ENCODE measurements around the gene DYNC2I2. TPM values are rescaled to one million over a fixed set of nuclear protein-coding genes. Genes with fewer than 3 reads are reported as not detected.
"Not testable (repeated sequence)": the region's sequence is repeated elsewhere in the genome, so short reads cannot be mapped to it uniquely, and the experiment has no call there.

DYNC2I2 gene
- total and polyA plus RNA-seq, 4 donors, result 23.0 to 65.3 (median 63.0) TPM

DNA sequence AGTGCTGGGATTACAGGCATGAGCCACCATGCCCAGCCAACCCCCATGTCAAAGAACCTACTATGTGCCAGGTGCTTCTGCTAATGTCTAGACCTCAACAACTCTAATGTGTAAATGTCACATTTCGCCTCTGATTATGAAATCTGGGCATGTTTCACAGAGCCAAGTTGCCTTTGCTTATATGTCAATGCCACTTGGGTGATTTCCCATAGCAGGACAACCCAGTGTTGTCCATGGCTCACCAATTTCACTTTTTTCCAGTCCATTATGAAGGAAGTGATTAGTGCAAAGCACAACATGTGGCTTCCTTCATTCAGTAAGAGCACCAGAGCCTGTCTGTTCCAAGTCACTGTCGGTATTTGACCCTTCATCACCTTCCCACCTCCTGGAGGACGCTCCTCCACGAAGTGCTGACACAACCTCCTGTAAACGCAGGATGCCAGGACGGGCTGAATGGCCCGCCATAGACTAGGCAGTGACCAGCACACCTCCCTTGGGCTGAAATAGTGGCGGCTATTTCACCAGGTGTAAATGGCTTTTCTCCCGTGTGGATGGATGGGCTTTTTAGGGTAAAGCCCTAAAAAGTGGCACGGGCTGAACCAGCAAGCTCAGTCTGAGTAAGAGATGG is 44.7 kb upstream of the DYNC2I2 start:
- no peak overlapping the region for H3K4me3 ChIP-seq (ENCODE audit: low read depth, low read length)
- 80% methylated on average over 10 of the region's 10 CpGs for WGBS (ENCODE audit: insufficient coverage)
- no peak overlapping the region for H3K27ac ChIP-seq (ENCODE audit: low read depth, low read length)
- peaks cover 18% of the 10 kb centered on the region for H3K4me1 ChIP-seq (ENCODE audit: control insufficient read depth, insufficient read depth, low read length)
- DNase-seq (ENCODE audit: low read depth in 4 of 6, low spot score in 6 of 6), result no peak
- H3K9me3 ChIP-seq (ENCODE audit: control insufficient read depth, insufficient read depth, low read length), result no peaks in the 10 kb centered on the region
- H3K27me3 ChIP-seq (ENCODE audit: control insufficient read depth, insufficient read depth, low read length), result no peaks in the 10 kb centered on the region
- H3K36me3 ChIP-seq (ENCODE audit: control insufficient read depth, insufficient read depth, low read length), result peaks cover 13% of the 10 kb centered on the region

- WGBS (ENCODE audit: insufficient coverage), result 97% methylated on average over 7 of the region's 30 CpGs
- H3K27me3 ChIP-seq (ENCODE audit: control insufficient read depth, insufficient read depth, low read length); H3K9me3 ChIP-seq (ENCODE audit: control insufficient read depth, insufficient read depth, low read length); H3K36me3 ChIP-seq (ENCODE audit: control insufficient read depth, insufficient read depth, low read length); DNase-seq (ENCODE audit: low read depth in 4 of 6, low spot score in 6 of 6); H3K27ac ChIP-seq (ENCODE audit: low read depth, low read length); H3K4me3 ChIP-seq (ENCODE audit: low read depth, low read length): not testable (repeated sequence)
- peaks cover 18% of the 10 kb centered on the region for H3K4me1 ChIP-seq (ENCODE audit: control insufficient read depth, insufficient read depth, low read length)
Observed at GRCh38 chr9:128699096-128699795, 42.6 kb upstream of the DYNC2I2 start.

DNA sequence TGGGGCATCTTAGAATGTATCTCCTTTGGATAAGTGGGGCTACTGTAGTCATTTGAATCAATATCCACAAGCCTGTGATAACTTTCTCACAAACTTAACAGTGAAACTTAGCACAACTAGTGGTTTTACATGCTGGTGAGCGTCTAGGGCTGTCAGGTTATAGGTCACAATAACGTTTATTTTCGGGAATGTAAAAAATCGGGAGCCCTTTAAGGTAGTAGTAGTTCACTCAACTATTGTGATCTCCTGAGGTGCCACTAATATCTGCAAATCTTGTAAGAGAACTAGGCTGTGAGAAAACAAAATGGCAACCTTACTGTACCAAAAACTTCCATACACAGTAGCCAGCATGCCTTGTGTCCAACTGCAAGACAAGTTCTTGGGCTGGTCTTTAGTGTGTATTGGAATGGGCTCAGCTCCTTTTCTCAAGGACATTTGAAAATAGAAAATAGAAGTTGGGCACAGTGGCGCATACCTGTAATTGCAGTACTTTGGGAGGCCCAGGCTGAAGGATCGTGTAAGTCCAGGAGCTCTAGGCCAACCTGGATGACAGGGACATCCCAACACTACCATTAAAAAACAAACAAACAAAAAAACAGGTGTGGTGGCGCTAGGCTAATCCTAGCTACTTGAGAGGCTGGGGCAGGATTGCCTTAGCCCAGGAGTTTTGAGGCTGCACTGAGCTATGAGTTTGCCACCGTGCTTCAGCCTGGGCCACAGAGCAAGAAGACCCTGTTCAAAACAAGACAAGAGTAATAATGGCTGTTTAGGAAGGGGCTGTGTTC is 40.5 kb upstream of the DYNC2I2 start:
- no peak overlapping the region for H3K27ac ChIP-seq (ENCODE audit: low read depth, low read length)
- WGBS (ENCODE audit: insufficient coverage), result 40% methylated on average over 2 of the region's 8 CpGs
- no peak for DNase-seq (ENCODE audit: low read depth in 4 of 6, low spot score in 6 of 6)

GRCh38 chr9:128694344-128694743 is 37.7 kb upstream of the DYNC2I2 start:
- Histone ChIP-seq H3K4me3 (ENCODE audit: low read depth, low read length) (no peak overlapping the region), H3K36me3 (ENCODE audit: control insufficient read depth, insufficient read depth, low read length) (peaks cover 21% of the 10 kb centered on the region), H3K9me3 (ENCODE audit: control insufficient read depth, insufficient read depth, low read length) (no peaks in the 10 kb centered on the region), H3K27me3 (ENCODE audit: control insufficient read depth, insufficient read depth, low read length) (no peaks in the 10 kb centered on the region), H3K27ac (ENCODE audit: low read depth, low read length) (no peak overlapping the region), H3K4me1 (ENCODE audit: control insufficient read depth, insufficient read depth, low read length) (peaks cover 4% of the 10 kb centered on the region)
- no peak for DNase-seq (ENCODE audit: low read depth in 4 of 6, low spot score in 6 of 6)
- WGBS (ENCODE audit: insufficient coverage), result 100% methylated on average over 1 of the region's 6 CpGs

More for the DNA sequence above, 40.5 kb upstream of the DYNC2I2 start:
- H3K36me3 ChIP-seq (ENCODE audit: control insufficient read depth, insufficient read depth, low read length), result peaks cover 17% of the 10 kb centered on the region
- H3K4me1 ChIP-seq (ENCODE audit: control insufficient read depth, insufficient read depth, low read length), result peaks cover 3% of the 10 kb centered on the region
- no peak overlapping the region for H3K4me3 ChIP-seq (ENCODE audit: low read depth, low read length)
- no peaks in the 10 kb centered on the region for H3K9me3 ChIP-seq (ENCODE audit: control insufficient read depth, insufficient read depth, low read length)
- H3K27me3 ChIP-seq (ENCODE audit: control insufficient read depth, insufficient read depth, low read length), result no peaks in the 10 kb centered on the region

DNA sequence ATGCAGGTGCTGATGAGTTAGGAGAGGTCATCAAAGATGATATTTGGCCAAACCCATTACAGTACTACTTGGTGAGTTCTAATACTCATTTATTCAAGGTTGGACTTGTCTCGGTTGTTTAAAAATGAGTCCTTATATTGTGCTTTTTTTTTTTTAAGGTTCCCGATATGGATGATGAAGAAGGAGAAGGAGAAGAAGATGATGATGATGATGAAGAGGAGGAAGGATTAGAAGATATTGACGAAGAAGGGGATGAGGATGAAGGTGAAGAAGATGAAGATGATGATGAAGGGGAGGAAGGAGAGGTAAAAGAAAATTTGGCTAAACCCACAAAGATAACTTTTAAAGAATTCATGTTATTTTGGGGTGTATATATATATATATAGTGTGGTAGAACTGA is 37.1 kb upstream of the DYNC2I2 start:
- 90% methylated on average over 2 of the region's 3 CpGs for WGBS (ENCODE audit: insufficient coverage)
- H3K27me3 ChIP-seq (ENCODE audit: control insufficient read depth, insufficient read depth, low read length); H3K9me3 ChIP-seq (ENCODE audit: control insufficient read depth, insufficient read depth, low read length); H3K27ac ChIP-seq (ENCODE audit: low read depth, low read length); H3K4me1 ChIP-seq (ENCODE audit: control insufficient read depth, insufficient read depth, low read length); H3K4me3 ChIP-seq (ENCODE audit: low read depth, low read length); DNase-seq (ENCODE audit: low read depth in 4 of 6, low spot score in 6 of 6): not testable (repeated sequence)
- H3K36me3 ChIP-seq (ENCODE audit: control insufficient read depth, insufficient read depth, low read length), result peaks cover 21% of the 10 kb centered on the region

DNA sequence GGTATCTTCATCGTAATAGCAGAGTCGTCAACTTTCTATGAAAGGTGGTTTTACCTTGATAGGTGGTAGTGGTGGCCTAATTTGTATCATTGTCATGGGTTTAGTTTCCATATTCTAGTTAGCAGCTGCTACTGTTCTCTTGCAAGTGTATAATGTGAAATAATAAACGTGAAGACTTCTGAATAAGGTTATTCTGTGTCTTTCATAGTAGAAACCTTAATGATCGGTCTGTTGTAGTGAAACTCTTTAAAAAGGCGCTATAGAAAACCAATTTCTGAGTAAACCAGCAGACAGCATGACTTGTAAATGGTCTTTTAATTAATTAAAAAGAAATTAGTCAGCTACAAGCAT is 34.0 kb upstream of the DYNC2I2 start:
- peak overlapping the region; percentile 83 for H3K4me3 ChIP-seq (ENCODE audit: low read depth, low read length)
- 7% methylated on average over 2 of the region's 5 CpGs for WGBS (ENCODE audit: insufficient coverage)

GRCh38 chr9:128689820-128690683 is 33.4 kb upstream of the DYNC2I2 start:
- Histone ChIP-seq H3K36me3 (ENCODE audit: control insufficient read depth, insufficient read depth, low read length) (peaks cover 13% of the 10 kb centered on the region), H3K4me1 (ENCODE audit: control insufficient read depth, insufficient read depth, low read length) (peaks cover 15% of the 10 kb centered on the region), H3K4me3 (ENCODE audit: low read depth, low read length) (peak overlapping the region; percentile 83), H3K9me3 (ENCODE audit: control insufficient read depth, insufficient read depth, low read length) (no peaks in the 10 kb centered on the region), H3K27me3 (ENCODE audit: control insufficient read depth, insufficient read depth, low read length) (no peaks in the 10 kb centered on the region), H3K27ac (ENCODE audit: low read depth, low read length) (peak overlapping the region; percentile 64)
- DNase-seq (ENCODE audit: low read depth in 4 of 6, low spot score in 6 of 6), result peak in 2 of 6 donors; percentile 85 to 87
- under 1% methylated on average over 58 of the region's 83 CpGs for WGBS (ENCODE audit: insufficient coverage)

More for the DNA sequence above, 34.0 kb upstream of the DYNC2I2 start:
- Histone ChIP-seq H3K27ac (ENCODE audit: low read depth, low read length) (no peak overlapping the region), H3K27me3 (ENCODE audit: control insufficient read depth, insufficient read depth, low read length) (no peaks in the 10 kb centered on the region), H3K9me3 (ENCODE audit: control insufficient read depth, insufficient read depth, low read length) (no peaks in the 10 kb centered on the region), H3K4me1 (ENCODE audit: control insufficient read depth, insufficient read depth, low read length) (peaks cover 15% of the 10 kb centered on the region), H3K36me3 (ENCODE audit: control insufficient read depth, insufficient read depth, low read length) (peaks cover 13% of the 10 kb centered on the region)
- no peak for DNase-seq (ENCODE audit: low read depth in 4 of 6, low spot score in 6 of 6)

GRCh38 chr9:128689293-128689774 is 32.7 kb upstream of the DYNC2I2 start:
- DNase-seq (ENCODE audit: low read depth in 4 of 6, low spot score in 6 of 6), result peak in 1 of 6 donors; percentile 85
- peaks cover 3% of the 10 kb centered on the region for H3K27me3 ChIP-seq (ENCODE audit: control insufficient read depth, insufficient read depth, low read length)
- H3K4me3 ChIP-seq (ENCODE audit: low read depth, low read length), result peak overlapping the region; percentile 46
- H3K4me1 ChIP-seq (ENCODE audit: control insufficient read depth, insufficient read depth, low read length), result peaks cover 22% of the 10 kb centered on the region
- peak overlapping the region; percentile 84 for H3K27ac ChIP-seq (ENCODE audit: low read depth, low read length)
- H3K9me3 ChIP-seq (ENCODE audit: control insufficient read depth, insufficient read depth, low read length), result no peaks in the 10 kb centered on the region
- WGBS (ENCODE audit: insufficient coverage), result 0% methylated on average over 58 of the region's 80 CpGs
- H3K36me3 ChIP-seq (ENCODE audit: control insufficient read depth, insufficient read depth, low read length), result peaks cover 13% of the 10 kb centered on the region

Data from spinal cord (tissue), 10 donors.